Memory B cell (primary cell): Measurements from ENCODE around the gene MYO1H.

ENCODE experiments used
- ATAC-seq: fragments of 150-1000 bp; cut with Tn5 transposase; 2 replicates; pipeline ENCODE4 v1.10.0; 2021; ENCODE audit warnings: low read depth, mild to moderate bottlenecking, moderate library complexity
- DNase-seq, 2 donors: peaks; one replicate each; pipeline ENCODE4 v3.0.0; 2022; ENCODE audit warnings: low spot score in 2 of 2
- H3K27ac Mint-ChIP-seq: one replicate; pipeline ENCODE4 v1.8.0; 2022; ENCODE audit warnings: mild to moderate bottlenecking, moderate library complexity, mixed read lengths
- H3K27me3 Mint-ChIP-seq: one replicate; pipeline ENCODE4 v1.8.0; 2022; ENCODE audit warnings: mixed read lengths
- H3K36me3 Mint-ChIP-seq: one replicate; pipeline ENCODE4 v1.8.0; 2022; ENCODE audit warnings: mild to moderate bottlenecking, mixed read lengths
- H3K4me1 Mint-ChIP-seq: one replicate; pipeline ENCODE4 v1.8.0; 2022; ENCODE audit warnings: mixed read lengths
- H3K4me3 Mint-ChIP-seq: one replicate; pipeline ENCODE4 v1.8.0; 2022; ENCODE audit warnings: mild to moderate bottlenecking, moderate library complexity, mixed read lengths
- H3K9me3 Mint-ChIP-seq: one replicate; pipeline ENCODE4 v1.8.0; 2022; ENCODE audit warnings: mixed read lengths

Gene MYO1H

GRCh38 chr12:109458771-109459208 is 111.1 kb downstream of the MYO1H start:
- ATAC-seq (no peak), DNase-seq (no peak)
- H3K27ac Mint-ChIP-seq, result no peak overlapping the region
- H3K4me1 Mint-ChIP-seq, result peaks cover 19% of the 10 kb centered on the region
- peaks cover 36% of the 10 kb centered on the region for H3K36me3 Mint-ChIP-seq
- H3K27me3 Mint-ChIP-seq, result no peaks in the 10 kb centered on the region
- no peaks in the 10 kb centered on the region for H3K9me3 Mint-ChIP-seq
- no peak overlapping the region for H3K4me3 Mint-ChIP-seq

GRCh38 chr12:109459247-109459646 is 111.5 kb downstream of the MYO1H start:
- Mint-ChIP-seq H3K9me3 (no peaks in the 10 kb centered on the region), H3K4me1 (peaks cover 19% of the 10 kb centered on the region), H3K27me3 (no peaks in the 10 kb centered on the region), H3K27ac (no peak overlapping the region), H3K4me3 (no peak overlapping the region), H3K36me3 (peaks cover 34% of the 10 kb centered on the region)
- no peak for ATAC-seq
- no peak for DNase-seq

- Mint-ChIP-seq H3K36me3 (peaks cover 32% of the 10 kb centered on the region), H3K27ac (no peak overlapping the region), H3K9me3 (no peaks in the 10 kb centered on the region), H3K27me3 (no peaks in the 10 kb centered on the region), H3K4me1 (peaks cover 19% of the 10 kb centered on the region), H3K4me3 (no peak overlapping the region)
- no peak for ATAC-seq
- DNase-seq, result no peak
Observed at GRCh38 chr12:109460538-109460937, 112.8 kb downstream of the MYO1H start.

GRCh38 chr12:109461049-109461845 is 113.5 kb downstream of the MYO1H start:
- Mint-ChIP-seq H3K27ac (peak overlapping the region; percentile 86), H3K27me3 (no peaks in the 10 kb centered on the region), H3K9me3 (no peaks in the 10 kb centered on the region), H3K4me3 (peak overlapping the region; percentile 43), H3K36me3 (peaks cover 26% of the 10 kb centered on the region), H3K4me1 (peaks cover 21% of the 10 kb centered on the region)
- ATAC-seq (peak; percentile 71), DNase-seq (no peak)

- H3K36me3 Mint-ChIP-seq, result peaks cover 19% of the 10 kb centered on the region
- H3K4me1 Mint-ChIP-seq, result peaks cover 22% of the 10 kb centered on the region
- no peak overlapping the region for H3K4me3 Mint-ChIP-seq
Observed at GRCh38 chr12:109461846-109462756, 114.4 kb downstream of the MYO1H start.

GRCh38 chr12:109462868-109463692 is 115.4 kb downstream of the MYO1H start:
- Mint-ChIP-seq H3K4me1 (peaks cover 22% of the 10 kb centered on the region), H3K27ac (peak overlapping the region; percentile 33), H3K9me3 (no peaks in the 10 kb centered on the region), H3K36me3 (peaks cover 13% of the 10 kb centered on the region), H3K27me3 (no peaks in the 10 kb centered on the region), H3K4me3 (no peak overlapping the region)
- ATAC-seq, result no peak
- no peak for DNase-seq

More at GRCh38 chr12:109461846-109462756, 114.4 kb downstream of the MYO1H start:
- ATAC-seq (no peak), DNase-seq (no peak)
- Mint-ChIP-seq H3K9me3 (no peaks in the 10 kb centered on the region), H3K27me3 (no peaks in the 10 kb centered on the region), H3K27ac (peak overlapping the region; percentile 86)

GRCh38 chr12:109463756-109464155 is 116.1 kb downstream of the MYO1H start:
- Mint-ChIP-seq H3K4me1 (peaks cover 23% of the 10 kb centered on the region), H3K36me3 (peaks cover 10% of the 10 kb centered on the region), H3K27me3 (no peaks in the 10 kb centered on the region), H3K4me3 (no peak overlapping the region), H3K9me3 (no peaks in the 10 kb centered on the region), H3K27ac (no peak overlapping the region)
- DNase-seq (no peak), ATAC-seq (no peak)

GRCh38 chr12:109464642-109465351 is 117.1 kb downstream of the MYO1H start:
- Mint-ChIP-seq H3K4me1 (peaks cover 22% of the 10 kb centered on the region), H3K27me3 (no peaks in the 10 kb centered on the region), H3K27ac (no peak overlapping the region), H3K36me3 (peaks cover 9% of the 10 kb centered on the region), H3K4me3 (no peak overlapping the region), H3K9me3 (no peaks in the 10 kb centered on the region)
- DNase-seq (no peak), ATAC-seq (no peak)

- H3K4me3 Mint-ChIP-seq, result no peak overlapping the region
- H3K27me3 Mint-ChIP-seq, result no peaks in the 10 kb centered on the region
- DNase-seq (no peak), ATAC-seq (no peak)
- H3K4me1 Mint-ChIP-seq, result peaks cover 27% of the 10 kb centered on the region
- peaks cover 9% of the 10 kb centered on the region for H3K36me3 Mint-ChIP-seq
- no peaks in the 10 kb centered on the region for H3K9me3 Mint-ChIP-seq
- no peak overlapping the region for H3K27ac Mint-ChIP-seq
Observed at GRCh38 chr12:109466305-109466704, 118.6 kb downstream of the MYO1H start.

- H3K27me3 Mint-ChIP-seq, result no peaks in the 10 kb centered on the region
- no peak for DNase-seq
- H3K4me1 Mint-ChIP-seq, result peaks cover 23% of the 10 kb centered on the region
Observed at GRCh38 chr12:109466821-109467220, 119.1 kb downstream of the MYO1H start.

GRCh38 chr12:109467978-109468676 is 120.4 kb downstream of the MYO1H start:
- no peaks in the 10 kb centered on the region for H3K27me3 Mint-ChIP-seq
- no peak overlapping the region for H3K4me3 Mint-ChIP-seq
- no peaks in the 10 kb centered on the region for H3K9me3 Mint-ChIP-seq
- no peak for ATAC-seq
- DNase-seq, result no peak
- peaks cover 9% of the 10 kb centered on the region for H3K36me3 Mint-ChIP-seq
- peaks cover 17% of the 10 kb centered on the region for H3K4me1 Mint-ChIP-seq
- no peak overlapping the region for H3K27ac Mint-ChIP-seq

More at GRCh38 chr12:109466821-109467220, 119.1 kb downstream of the MYO1H start:
- H3K36me3 Mint-ChIP-seq, result peaks cover 9% of the 10 kb centered on the region
- ATAC-seq, result no peak
- no peaks in the 10 kb centered on the region for H3K9me3 Mint-ChIP-seq
- H3K4me3 Mint-ChIP-seq, result no peak overlapping the region
- no peak overlapping the region for H3K27ac Mint-ChIP-seq

- H3K4me3 Mint-ChIP-seq, result no peak overlapping the region
- H3K4me1 Mint-ChIP-seq, result peaks cover 14% of the 10 kb centered on the region
- no peak overlapping the region for H3K27ac Mint-ChIP-seq
- ATAC-seq (no peak), DNase-seq (no peak)
- H3K36me3 Mint-ChIP-seq, result peaks cover 6% of the 10 kb centered on the region
- H3K9me3 Mint-ChIP-seq, result no peaks in the 10 kb centered on the region
- H3K27me3 Mint-ChIP-seq, result no peaks in the 10 kb centered on the region
Observed at GRCh38 chr12:109469517-109469916, 121.8 kb downstream of the MYO1H start.

- ATAC-seq (no peak), DNase-seq (no peak)
- Mint-ChIP-seq H3K27ac (no peak overlapping the region), H3K4me1 (peaks cover 27% of the 10 kb centered on the region), H3K9me3 (no peaks in the 10 kb centered on the region), H3K27me3 (no peaks in the 10 kb centered on the region), H3K36me3 (peaks cover 4% of the 10 kb centered on the region), H3K4me3 (no peak overlapping the region)
Observed at GRCh38 chr12:109473006-109473405, 125.3 kb downstream of the MYO1H start.
